ENCODE results near the gene DEGS2. TPM values are rescaled to one million over a fixed set of nuclear protein-coding genes. Genes with fewer than 3 reads are reported as not detected.
A peak's percentile ranks its signal among the peaks of the same experiment; 100 is the strongest.

Gene DEGS2
- total RNA-seq, 5 donors from 2014 or later (not counting 1 experiment from before 2014, with no cell fraction given), result 0.19 to 0.79 (median 0.49) TPM; not detected in 1

DNA sequence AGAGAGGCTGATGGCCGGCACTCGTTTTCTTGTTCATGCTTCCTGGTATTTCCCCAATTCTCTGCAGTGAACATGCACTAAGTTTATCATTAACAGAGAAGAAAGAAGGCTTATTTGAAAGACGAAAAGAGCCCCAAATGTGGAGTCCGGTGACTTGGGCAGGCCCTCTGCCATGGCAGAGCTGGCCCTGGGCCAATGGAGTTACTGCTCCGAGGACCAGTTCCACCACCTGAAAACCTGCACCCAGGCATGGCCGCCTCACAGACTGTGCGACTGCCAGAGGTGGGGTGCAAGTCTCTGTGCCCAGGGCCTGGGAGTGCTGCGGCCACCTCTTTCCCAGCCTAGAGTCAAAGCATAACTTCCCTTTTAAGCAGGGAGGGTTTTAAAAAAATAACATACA, 24.9 kb downstream of the DEGS2 start:
- ChIA-PET CTCF (no interaction called here), POLR2A (no interaction called here)
- no peaks in the 10 kb centered on the region for H3K27me3 ChIP-seq (replicated peaks in 1 of 2; ENCODE audit: control insufficient read depth in 2 of 2, extremely low read depth in 1 of 2, insufficient read depth in 2 of 2, low read length in 1 of 2)
- H3K4me1 ChIP-seq (ENCODE audit: control insufficient read depth in 1 of 2, extremely low read depth in 1 of 2, insufficient read depth in 2 of 2, low read length in 2 of 2), result peaks cover 0 to 4% of the 10 kb centered on the region in 2 experiments
- no peak overlapping the region for H3K27ac Mint-ChIP-seq
- 100% methylated on average over 2 of the region's 8 CpGs for WGBS (ENCODE audit: insufficient coverage)
- H3K4me1 Mint-ChIP-seq, result peaks cover 3 to 13% (median 5%) of the 10 kb centered on the region in 3 donors
- H3K4me3 ChIP-seq (ENCODE audit: control insufficient read depth in 1 of 2, extremely low read depth in 1 of 2, low read length in 1 of 2), result no peak overlapping the region
- DNase-seq (no peak), ATAC-seq (replicated peaks in 1 of 4) (no peak)
- no peak overlapping the region for H3K4me3 Mint-ChIP-seq
- no peaks in the 10 kb centered on the region for H3K9me3 ChIP-seq
- no peaks in the 10 kb centered on the region for H3K27me3 Mint-ChIP-seq
- peaks cover 36 to 98% of the 10 kb centered on the region in 2 donors for H3K36me3 ChIP-seq (ENCODE audit: control insufficient read depth in 2 of 2, extremely low read depth in 1 of 2, insufficient read depth in 1 of 2, low read length in 1 of 2)
- no peak overlapping the region for H3K27ac ChIP-seq (ENCODE audit: low read length)
- no peaks in the 10 kb centered on the region for H3K9me3 Mint-ChIP-seq
- H3K36me3 Mint-ChIP-seq, result peaks cover 81% of the 10 kb centered on the region

DNA sequence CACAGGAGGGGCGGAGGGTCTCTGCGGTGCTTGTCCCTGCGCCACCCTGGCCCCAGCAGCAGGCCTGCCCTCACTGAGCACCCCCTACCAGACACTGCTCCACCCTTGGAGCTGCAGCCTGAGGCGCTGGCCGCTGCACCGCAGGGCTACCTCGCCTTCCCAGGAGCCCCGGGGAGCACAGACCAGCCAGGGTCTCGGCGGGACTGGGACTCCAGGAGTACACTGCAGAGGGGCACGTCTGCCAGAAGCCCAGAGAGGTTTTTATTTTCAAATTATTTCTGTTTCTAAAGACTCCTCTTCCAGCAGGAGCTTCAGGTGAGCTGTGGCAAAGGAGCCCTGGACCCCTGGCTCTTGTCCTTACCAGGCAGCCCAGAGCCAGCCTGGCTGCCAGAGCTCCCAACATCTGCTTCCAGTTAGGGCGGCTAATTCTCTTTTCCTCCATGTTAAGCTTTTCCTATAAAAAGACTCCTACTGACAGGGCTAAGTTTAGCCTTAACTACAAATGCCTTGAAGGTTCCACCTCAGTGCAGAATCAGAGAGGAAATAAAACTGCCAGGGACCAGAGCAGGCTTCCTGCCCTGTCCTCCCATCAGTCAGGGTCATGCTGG, 26.4 kb downstream of the DEGS2 start:
- ChIA-PET POLR2A (no interaction called here), CTCF (interaction anchor here in 1 of 2 donors (0.6 kb wide), 1 partner anchor 247 kb away, joined by 5 read pairs; no protein-coding TSS in a partner anchor)
- Histone ChIP-seq H3K27me3 (replicated peaks in 1 of 2; ENCODE audit: control insufficient read depth in 2 of 2, extremely low read depth in 1 of 2, insufficient read depth in 2 of 2, low read length in 1 of 2) (no peaks in the 10 kb centered on the region), H3K4me1 (ENCODE audit: control insufficient read depth in 1 of 2, extremely low read depth in 1 of 2, insufficient read depth in 2 of 2, low read length in 2 of 2) (no peaks in the 10 kb centered on the region), H3K4me3 (ENCODE audit: control insufficient read depth in 1 of 2, extremely low read depth in 1 of 2, low read length in 1 of 2) (no peak overlapping the region), H3K27ac (ENCODE audit: low read length) (no peak overlapping the region), H3K36me3 (ENCODE audit: control insufficient read depth in 2 of 2, extremely low read depth in 1 of 2, insufficient read depth in 1 of 2, low read length in 1 of 2) (peaks cover 25 to 98% of the 10 kb centered on the region in 2 donors), H3K9me3 (no peaks in the 10 kb centered on the region)
- no peaks in the 10 kb centered on the region for H3K9me3 Mint-ChIP-seq
- no peaks in the 10 kb centered on the region for H3K27me3 Mint-ChIP-seq
- no peak overlapping the region for H3K4me3 Mint-ChIP-seq
- ATAC-seq (replicated peaks in 1 of 4) (no peak), DNase-seq (no peak)
- WGBS (ENCODE audit: insufficient coverage), result 100% methylated on average over 10 of the region's 12 CpGs
- H3K4me1 Mint-ChIP-seq, result peaks cover 1 to 5% (median 5%) of the 10 kb centered on the region in 3 donors
- H3K27ac Mint-ChIP-seq, result peak overlapping the region in 1 of 2 donors; percentile 28
- H3K36me3 Mint-ChIP-seq, result peaks cover 73% of the 10 kb centered on the region

DNA sequence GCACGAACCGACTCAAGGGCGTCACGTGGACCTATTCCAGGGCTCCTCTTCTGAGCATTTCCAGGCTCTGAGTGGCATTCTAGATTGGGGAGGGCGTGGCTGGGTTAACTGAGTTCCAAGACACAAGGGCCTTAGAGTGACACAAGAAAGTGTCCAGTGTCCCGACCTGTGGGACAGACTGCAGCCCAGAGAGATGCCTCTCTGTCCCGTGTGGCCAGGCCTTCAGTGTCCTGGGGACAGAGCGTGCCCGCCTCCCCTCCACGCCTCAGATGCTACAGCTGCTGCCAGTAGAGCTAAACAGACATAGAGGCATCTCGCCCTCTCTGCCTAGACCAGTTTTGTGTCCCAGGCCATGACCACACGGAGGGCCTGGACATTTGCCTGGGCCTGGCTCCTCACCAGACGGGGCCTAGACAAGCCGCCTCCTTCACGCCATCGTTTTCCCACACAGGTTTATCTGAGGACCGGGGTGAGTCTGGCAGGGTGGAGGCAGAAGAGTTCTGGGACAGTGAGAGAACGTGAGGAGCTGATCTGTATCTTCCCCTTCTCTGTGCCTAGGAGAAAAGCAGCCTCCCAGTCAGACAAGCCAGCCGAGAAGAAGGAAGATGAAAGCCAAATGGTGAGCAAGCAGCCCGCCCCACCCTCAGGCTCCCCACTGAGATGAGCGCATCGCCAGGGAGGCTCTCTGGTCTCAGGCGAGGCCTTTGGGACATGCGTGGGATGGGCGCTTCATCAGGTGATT, 27.1 kb downstream of the DEGS2 start:
- no peak for DNase-seq
- no peak overlapping the region for H3K4me3 Mint-ChIP-seq
- H3K9me3 Mint-ChIP-seq, result no peaks in the 10 kb centered on the region
- no peaks in the 10 kb centered on the region for H3K4me1 ChIP-seq (ENCODE audit: control insufficient read depth in 1 of 2, extremely low read depth in 1 of 2, insufficient read depth in 2 of 2, low read length in 2 of 2)
- H3K36me3 ChIP-seq (ENCODE audit: control insufficient read depth in 2 of 2, extremely low read depth in 1 of 2, insufficient read depth in 1 of 2, low read length in 1 of 2), result peaks cover 18 to 98% of the 10 kb centered on the region in 2 donors
- no peaks in the 10 kb centered on the region for H3K27me3 Mint-ChIP-seq
- 90% methylated on average over 17 of the region's 25 CpGs for WGBS (ENCODE audit: insufficient coverage)
- no peak for ATAC-seq (replicated peaks in 1 of 4)
- peak overlapping the region; percentile 36 to 85 for H3K27ac Mint-ChIP-seq
- H3K4me1 Mint-ChIP-seq, result peaks cover 1 to 5% (median 5%) of the 10 kb centered on the region in 3 donors
- H3K9me3 ChIP-seq, result no peaks in the 10 kb centered on the region
- H3K27me3 ChIP-seq (replicated peaks in 1 of 2; ENCODE audit: control insufficient read depth in 2 of 2, extremely low read depth in 1 of 2, insufficient read depth in 2 of 2, low read length in 1 of 2), result no peaks in the 10 kb centered on the region
- no peak overlapping the region for H3K27ac ChIP-seq (ENCODE audit: low read length)
- ChIA-PET CTCF (no interaction called here), POLR2A (interaction anchor here in 1 of 2 donors (0.5 kb wide), 1 partner anchor 125 kb away, joined by 3 read pairs; no protein-coding TSS in a partner anchor)
- H3K36me3 Mint-ChIP-seq, result peaks cover 72% of the 10 kb centered on the region
- no peak overlapping the region for H3K4me3 ChIP-seq (ENCODE audit: control insufficient read depth in 1 of 2, extremely low read depth in 1 of 2, low read length in 1 of 2)

DNA sequence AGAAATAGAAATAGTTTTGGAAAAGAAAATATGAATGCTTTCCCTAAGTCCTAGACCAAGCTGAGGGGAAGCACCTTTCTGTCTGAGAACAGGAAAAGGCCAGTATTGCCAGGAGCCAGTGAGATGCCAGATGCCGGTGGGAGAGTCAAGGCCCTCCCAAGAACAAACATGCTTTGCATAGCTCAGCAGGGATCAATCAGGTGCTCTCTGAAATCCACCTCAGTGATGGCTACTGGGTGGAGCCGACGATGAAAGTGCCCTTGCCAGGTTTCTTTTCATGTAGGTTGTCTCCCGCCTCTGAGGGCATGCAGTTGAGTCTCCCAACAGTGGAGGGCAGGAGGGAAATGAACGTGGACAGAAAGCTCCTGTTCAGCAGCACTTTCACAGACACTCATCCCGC, 28.3 kb downstream of the DEGS2 start:
- ATAC-seq (replicated peaks in 1 of 4) (no peak), DNase-seq (no peak)
- ChIA-PET POLR2A (interaction anchor here in 1 of 2 donors (0.5 to 0.7 kb wide), 2 partner anchors 81 to 136 kb away, joined by 3 read pairs; no protein-coding TSS in a partner anchor), CTCF (no interaction called here)
- Mint-ChIP-seq H3K9me3 (no peaks in the 10 kb centered on the region), H3K4me3 (no peak overlapping the region), H3K36me3 (peaks cover 65% of the 10 kb centered on the region), H3K27me3 (no peaks in the 10 kb centered on the region), H3K4me1 (peaks cover 1 to 5% (median 5%) of the 10 kb centered on the region in 3 donors), H3K27ac (peak overlapping the region; percentile 73 to 85)
- Histone ChIP-seq H3K36me3 (ENCODE audit: control insufficient read depth in 2 of 2, extremely low read depth in 1 of 2, insufficient read depth in 1 of 2, low read length in 1 of 2) (peaks cover 10 to 98% of the 10 kb centered on the region in 2 donors), H3K4me3 (ENCODE audit: control insufficient read depth in 1 of 2, extremely low read depth in 1 of 2, low read length in 1 of 2) (no peak overlapping the region), H3K27ac (ENCODE audit: low read length) (no peak overlapping the region), H3K4me1 (ENCODE audit: control insufficient read depth in 1 of 2, extremely low read depth in 1 of 2, insufficient read depth in 2 of 2, low read length in 2 of 2) (no peaks in the 10 kb centered on the region), H3K27me3 (replicated peaks in 1 of 2; ENCODE audit: control insufficient read depth in 2 of 2, extremely low read depth in 1 of 2, insufficient read depth in 2 of 2, low read length in 1 of 2) (no peaks in the 10 kb centered on the region), H3K9me3 (no peaks in the 10 kb centered on the region)
- 100% methylated on average over 3 of the region's 6 CpGs for WGBS (ENCODE audit: insufficient coverage)

DNA sequence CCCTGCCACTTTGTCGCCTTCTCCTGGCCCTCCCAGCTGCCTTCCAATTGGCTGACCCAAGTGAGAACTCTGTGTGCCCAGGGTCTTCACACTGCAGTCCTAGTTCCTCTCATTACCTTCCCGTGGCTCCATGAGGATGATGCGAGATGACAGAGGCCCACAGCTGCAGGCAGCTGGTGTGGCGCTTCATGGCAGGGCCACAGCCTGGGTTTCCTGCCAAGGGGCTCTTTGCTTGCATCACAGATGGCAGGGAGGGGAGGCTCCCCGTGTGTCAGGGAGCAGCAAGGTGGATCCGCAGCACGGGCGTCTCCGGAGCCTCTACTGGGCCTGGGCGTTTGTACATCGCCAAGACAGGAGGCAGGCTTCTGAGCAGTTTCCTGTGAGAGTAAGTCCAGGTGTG, 28.9 kb downstream of the DEGS2 start:
- Mint-ChIP-seq H3K27ac (peak overlapping the region in 1 of 2 donors; percentile 85), H3K4me1 (peaks cover 1 to 5% (median 5%) of the 10 kb centered on the region in 3 donors), H3K27me3 (no peaks in the 10 kb centered on the region), H3K36me3 (peaks cover 63% of the 10 kb centered on the region), H3K9me3 (no peaks in the 10 kb centered on the region), H3K4me3 (no peak overlapping the region)
- WGBS (ENCODE audit: insufficient coverage), result 92% methylated on average over 9 of the region's 11 CpGs
- Histone ChIP-seq H3K4me1 (ENCODE audit: control insufficient read depth in 1 of 2, extremely low read depth in 1 of 2, insufficient read depth in 2 of 2, low read length in 2 of 2) (no peaks in the 10 kb centered on the region), H3K9me3 (no peaks in the 10 kb centered on the region), H3K36me3 (ENCODE audit: control insufficient read depth in 2 of 2, extremely low read depth in 1 of 2, insufficient read depth in 1 of 2, low read length in 1 of 2) (peaks cover 8 to 98% of the 10 kb centered on the region in 2 donors), H3K27me3 (replicated peaks in 1 of 2; ENCODE audit: control insufficient read depth in 2 of 2, extremely low read depth in 1 of 2, insufficient read depth in 2 of 2, low read length in 1 of 2) (no peaks in the 10 kb centered on the region), H3K4me3 (ENCODE audit: control insufficient read depth in 1 of 2, extremely low read depth in 1 of 2, low read length in 1 of 2) (no peak overlapping the region), H3K27ac (ENCODE audit: low read length) (no peak overlapping the region)
- CTCF ChIA-PET, result no interaction called here
- POLR2A ChIA-PET, result interaction anchor here in 1 of 2 donors (0.5 kb wide), 1 partner anchor 136 kb away, joined by 3 read pairs; no protein-coding TSS in a partner anchor
- ATAC-seq (replicated peaks in 1 of 4), result no peak
- DNase-seq, result no peak

DNA sequence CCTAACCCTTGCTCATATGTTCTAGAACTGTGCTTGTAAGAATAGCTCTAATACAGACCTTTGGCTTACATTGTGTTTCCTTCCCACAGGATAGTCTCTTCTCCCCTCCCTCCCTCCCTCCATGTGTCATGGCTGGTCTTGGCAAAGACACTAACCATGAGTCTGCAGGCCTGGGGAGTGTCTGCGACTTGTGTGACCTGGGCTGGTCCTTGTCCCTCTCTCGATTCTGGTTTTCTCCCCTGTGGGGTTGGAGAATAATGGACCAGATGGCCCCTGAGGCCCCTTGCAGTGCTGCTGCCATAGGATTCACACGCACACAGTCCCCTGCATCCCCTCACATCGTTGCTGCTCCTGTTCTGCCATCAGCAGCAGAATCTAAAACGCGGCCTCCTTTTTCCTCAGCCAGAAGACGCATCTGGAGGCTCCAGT, 30.3 kb downstream of the DEGS2 start:
- H3K4me3 Mint-ChIP-seq, result no peak overlapping the region
- CTCF ChIA-PET, result interaction anchor here in 1 of 2 donors (0.6 kb wide), 1 partner anchor 45 kb away, joined by 4 read pairs; no protein-coding TSS in a partner anchor
- H3K9me3 Mint-ChIP-seq, result no peaks in the 10 kb centered on the region
- peaks cover 1 to 13% (median 9%) of the 10 kb centered on the region in 3 donors for H3K4me1 Mint-ChIP-seq
- Histone ChIP-seq H3K9me3 (no peaks in the 10 kb centered on the region), H3K27me3 (replicated peaks in 1 of 2; ENCODE audit: control insufficient read depth in 2 of 2, extremely low read depth in 1 of 2, insufficient read depth in 2 of 2, low read length in 1 of 2) (no peaks in the 10 kb centered on the region), H3K27ac (ENCODE audit: low read length) (no peak overlapping the region), H3K4me3 (ENCODE audit: control insufficient read depth in 1 of 2, extremely low read depth in 1 of 2, low read length in 1 of 2) (no peak overlapping the region), H3K4me1 (ENCODE audit: control insufficient read depth in 1 of 2, extremely low read depth in 1 of 2, insufficient read depth in 2 of 2, low read length in 2 of 2) (no peaks in the 10 kb centered on the region), H3K36me3 (ENCODE audit: control insufficient read depth in 2 of 2, extremely low read depth in 1 of 2, insufficient read depth in 1 of 2, low read length in 1 of 2) (peaks cover 3 to 98% of the 10 kb centered on the region in 2 donors)
- WGBS (ENCODE audit: insufficient coverage), result 92% methylated on average over 2 of the region's 7 CpGs
- H3K36me3 Mint-ChIP-seq, result peaks cover 62% of the 10 kb centered on the region
- POLR2A ChIA-PET, result no interaction called here
- no peak for DNase-seq
- no peak for ATAC-seq (replicated peaks in 1 of 4)
- no peaks in the 10 kb centered on the region for H3K27me3 Mint-ChIP-seq
- no peak overlapping the region for H3K27ac Mint-ChIP-seq

Data from T-cell (primary cell).